H1 (cell line): ENCODE measurements around the gene DCAF4. TPM values are rescaled to one million over a fixed set of nuclear protein-coding genes. Genes with fewer than 3 reads are reported as not detected.

Experiments
- BCL11A ChIP-seq, 2 experiments: IDR thresholded peaks; one replicate each; pipeline ENCODE4 v1.6.1; 2011; ENCODE audit warnings: low read depth in 2 of 2, low read length in 2 of 2, mild to moderate bottlenecking in 2 of 2
- POLR2AphosphoS5 ChIP-seq: IDR thresholded peaks from 2 replicates; pipeline ENCODE4 v1.6.1; 2011; ENCODE audit warnings: low read depth, low read length
- polyA plus RNA-seq, 7 experiments: library from polyadenylated mRNA; depleted of rRNA in 3 of 7; stranded (reverse) in 5 of 7; unstranded in 2 of 7; fragments of >200 nt in 5 of 7; fragments of 200-250 nt in 2 of 7; gene quantifications; 1 replicate in 5 of 7; 2 replicates in 1 of 7; 4 replicates in 1 of 7; pipeline versions ENCODE4 v1.2.1 to v1.2.3, GENCODE V29; 2011 to 2013; ENCODE audit warnings: missing spikeins in 2 of 7, mixed read lengths in 2 of 7
- total RNA-seq: library from RNA; stranded (reverse); fragmentation: NEBNext Ultra II Directional; extraction: Animal tissue kit (Norgen Biotek cat#: 25700); gene quantifications from 2 replicates; pipeline ENCODE4 v1.2.1, GENCODE V29; 2021
- TF ChIP-seq, protein P1 (sequence below): fragments of 300-600 bp; sonication (generic); IDR thresholded peaks from 2 replicates; pipeline ENCODE4 v1.7.1; 2012; ENCODE audit warnings: low read length, moderate library complexity, mild to moderate bottlenecking, inconsistent platforms; ENCODE audit not compliant: insufficient replicate concordance

The DCAF4 gene
- total and polyA plus RNA-seq, 2 of the 8 experiments (the other 6 are each of a cell fraction or from before 2014, with no cell fraction given) = 17.0 to 21.1 TPM

DNA sequence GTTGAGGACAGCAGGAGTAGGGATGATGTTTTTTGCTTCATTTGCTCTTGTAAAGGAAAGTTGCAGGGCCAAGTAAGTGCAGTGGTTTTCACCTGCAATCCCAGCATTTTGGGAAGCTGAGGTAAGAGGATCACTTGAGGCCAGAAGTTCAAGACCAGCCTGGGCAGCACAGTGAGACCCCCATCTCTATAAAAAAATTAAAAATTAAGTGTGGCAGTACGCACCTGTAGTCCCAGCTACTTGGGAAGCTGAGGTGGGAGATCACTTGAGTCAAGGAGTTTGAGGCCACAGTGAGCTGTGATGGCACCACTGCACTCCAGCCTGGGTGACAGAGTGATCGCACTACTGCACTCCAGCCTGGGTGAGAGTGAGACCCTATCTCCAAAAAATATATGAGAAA lies 43.2 kb upstream of the DCAF4 start (continued):
- TF ChIP-seq, protein P1, sequence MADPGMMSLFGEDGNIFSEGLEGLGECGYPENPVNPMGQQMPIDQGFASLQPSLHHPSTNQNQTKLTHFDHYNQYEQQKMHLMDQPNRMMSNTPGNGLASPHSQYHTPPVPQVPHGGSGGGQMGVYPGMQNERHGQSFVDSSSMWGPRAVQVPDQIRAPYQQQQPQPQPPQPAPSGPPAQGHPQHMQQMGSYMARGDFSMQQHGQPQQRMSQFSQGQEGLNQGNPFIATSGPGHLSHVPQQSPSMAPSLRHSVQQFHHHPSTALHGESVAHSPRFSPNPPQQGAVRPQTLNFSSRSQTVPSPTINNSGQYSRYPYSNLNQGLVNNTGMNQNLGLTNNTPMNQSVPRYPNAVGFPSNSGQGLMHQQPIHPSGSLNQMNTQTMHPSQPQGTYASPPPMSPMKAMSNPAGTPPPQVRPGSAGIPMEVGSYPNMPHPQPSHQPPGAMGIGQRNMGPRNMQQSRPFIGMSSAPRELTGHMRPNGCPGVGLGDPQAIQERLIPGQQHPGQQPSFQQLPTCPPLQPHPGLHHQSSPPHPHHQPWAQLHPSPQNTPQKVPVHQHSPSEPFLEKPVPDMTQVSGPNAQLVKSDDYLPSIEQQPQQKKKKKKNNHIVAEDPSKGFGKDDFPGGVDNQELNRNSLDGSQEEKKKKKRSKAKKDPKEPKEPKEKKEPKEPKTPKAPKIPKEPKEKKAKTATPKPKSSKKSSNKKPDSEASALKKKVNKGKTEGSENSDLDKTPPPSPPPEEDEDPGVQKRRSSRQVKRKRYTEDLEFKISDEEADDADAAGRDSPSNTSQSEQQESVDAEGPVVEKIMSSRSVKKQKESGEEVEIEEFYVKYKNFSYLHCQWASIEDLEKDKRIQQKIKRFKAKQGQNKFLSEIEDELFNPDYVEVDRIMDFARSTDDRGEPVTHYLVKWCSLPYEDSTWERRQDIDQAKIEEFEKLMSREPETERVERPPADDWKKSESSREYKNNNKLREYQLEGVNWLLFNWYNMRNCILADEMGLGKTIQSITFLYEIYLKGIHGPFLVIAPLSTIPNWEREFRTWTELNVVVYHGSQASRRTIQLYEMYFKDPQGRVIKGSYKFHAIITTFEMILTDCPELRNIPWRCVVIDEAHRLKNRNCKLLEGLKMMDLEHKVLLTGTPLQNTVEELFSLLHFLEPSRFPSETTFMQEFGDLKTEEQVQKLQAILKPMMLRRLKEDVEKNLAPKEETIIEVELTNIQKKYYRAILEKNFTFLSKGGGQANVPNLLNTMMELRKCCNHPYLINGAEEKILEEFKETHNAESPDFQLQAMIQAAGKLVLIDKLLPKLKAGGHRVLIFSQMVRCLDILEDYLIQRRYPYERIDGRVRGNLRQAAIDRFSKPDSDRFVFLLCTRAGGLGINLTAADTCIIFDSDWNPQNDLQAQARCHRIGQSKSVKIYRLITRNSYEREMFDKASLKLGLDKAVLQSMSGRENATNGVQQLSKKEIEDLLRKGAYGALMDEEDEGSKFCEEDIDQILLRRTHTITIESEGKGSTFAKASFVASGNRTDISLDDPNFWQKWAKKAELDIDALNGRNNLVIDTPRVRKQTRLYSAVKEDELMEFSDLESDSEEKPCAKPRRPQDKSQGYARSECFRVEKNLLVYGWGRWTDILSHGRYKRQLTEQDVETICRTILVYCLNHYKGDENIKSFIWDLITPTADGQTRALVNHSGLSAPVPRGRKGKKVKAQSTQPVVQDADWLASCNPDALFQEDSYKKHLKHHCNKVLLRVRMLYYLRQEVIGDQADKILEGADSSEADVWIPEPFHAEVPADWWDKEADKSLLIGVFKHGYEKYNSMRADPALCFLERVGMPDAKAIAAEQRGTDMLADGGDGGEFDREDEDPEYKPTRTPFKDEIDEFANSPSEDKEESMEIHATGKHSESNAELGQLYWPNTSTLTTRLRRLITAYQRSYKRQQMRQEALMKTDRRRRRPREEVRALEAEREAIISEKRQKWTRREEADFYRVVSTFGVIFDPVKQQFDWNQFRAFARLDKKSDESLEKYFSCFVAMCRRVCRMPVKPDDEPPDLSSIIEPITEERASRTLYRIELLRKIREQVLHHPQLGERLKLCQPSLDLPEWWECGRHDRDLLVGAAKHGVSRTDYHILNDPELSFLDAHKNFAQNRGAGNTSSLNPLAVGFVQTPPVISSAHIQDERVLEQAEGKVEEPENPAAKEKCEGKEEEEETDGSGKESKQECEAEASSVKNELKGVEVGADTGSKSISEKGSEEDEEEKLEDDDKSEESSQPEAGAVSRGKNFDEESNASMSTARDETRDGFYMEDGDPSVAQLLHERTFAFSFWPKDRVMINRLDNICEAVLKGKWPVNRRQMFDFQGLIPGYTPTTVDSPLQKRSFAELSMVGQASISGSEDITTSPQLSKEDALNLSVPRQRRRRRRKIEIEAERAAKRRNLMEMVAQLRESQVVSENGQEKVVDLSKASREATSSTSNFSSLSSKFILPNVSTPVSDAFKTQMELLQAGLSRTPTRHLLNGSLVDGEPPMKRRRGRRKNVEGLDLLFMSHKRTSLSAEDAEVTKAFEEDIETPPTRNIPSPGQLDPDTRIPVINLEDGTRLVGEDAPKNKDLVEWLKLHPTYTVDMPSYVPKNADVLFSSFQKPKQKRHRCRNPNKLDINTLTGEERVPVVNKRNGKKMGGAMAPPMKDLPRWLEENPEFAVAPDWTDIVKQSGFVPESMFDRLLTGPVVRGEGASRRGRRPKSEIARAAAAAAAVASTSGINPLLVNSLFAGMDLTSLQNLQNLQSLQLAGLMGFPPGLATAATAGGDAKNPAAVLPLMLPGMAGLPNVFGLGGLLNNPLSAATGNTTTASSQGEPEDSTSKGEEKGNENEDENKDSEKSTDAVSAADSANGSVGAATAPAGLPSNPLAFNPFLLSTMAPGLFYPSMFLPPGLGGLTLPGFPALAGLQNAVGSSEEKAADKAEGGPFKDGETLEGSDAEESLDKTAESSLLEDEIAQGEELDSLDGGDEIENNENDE = no peak
- no peak for TF ChIP-seq POLR2AphosphoS5
- TF ChIP-seq BCL11A (IDR thresholded peaks at IDR 0.05; ENCODE audit: low read depth in 2 of 2, low read length in 2 of 2) = no peak
